ENCODE measurements around the gene ITIH3. TPM values are rescaled to one million over a fixed set of nuclear protein-coding genes. Genes with fewer than 3 reads are reported as not detected.

Gene ITIH3
- polyA plus RNA-seq, 1 donor from 2014 or later, result not detected

DNA sequence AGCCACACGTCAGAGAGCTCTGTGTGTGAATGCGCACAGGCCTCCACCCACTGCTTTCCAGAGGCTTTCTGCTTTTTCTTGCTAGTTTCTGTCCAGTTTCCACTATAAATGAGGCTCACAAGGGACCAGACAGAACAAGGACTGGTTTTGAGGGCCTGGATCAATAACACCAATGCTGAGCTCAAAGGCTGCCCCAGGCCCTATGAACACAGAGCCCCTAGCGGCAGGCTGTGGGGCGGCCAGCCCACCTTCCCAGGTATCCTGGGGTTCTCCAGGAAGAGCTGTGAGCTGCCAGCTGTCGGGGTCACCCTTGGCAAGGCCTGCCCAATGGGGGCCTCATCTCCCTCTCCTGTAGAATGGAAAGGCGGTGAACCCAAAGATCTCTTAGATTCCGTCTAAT is 2.2 kb upstream of the ITIH3 start:
- H2AFZ ChIP-seq (ENCODE audit: low read depth, low read length), result no peak overlapping the region
- H4K20me1 ChIP-seq (ENCODE audit: insufficient read depth), result no peaks in the 10 kb centered on the region
- no peak for TF ChIP-seq EP300 (conservative IDR thresholded peaks at IDR 0.05; ENCODE audit: poor library complexity, severe bottlenecking)
- H3F3A ChIP-seq (ENCODE audit: insufficient read depth, low read length, poor library complexity, severe bottlenecking), result no peaks in the 10 kb centered on the region
- no peaks in the 10 kb centered on the region for H3K27me3 ChIP-seq (ENCODE audit: insufficient read depth, low read depth, low read length)
- H3K79me2 ChIP-seq (replicated peaks; ENCODE audit: insufficient read depth, low read length), result no peaks in the 10 kb centered on the region
- no peak overlapping the region for H3K27ac ChIP-seq (ENCODE audit: low read length)
- no peaks in the 10 kb centered on the region for H3K9me3 ChIP-seq (ENCODE audit: low read length)
- no peak overlapping the region for H3K4me2 ChIP-seq (ENCODE audit: low read length)
- H3K9me2 ChIP-seq (ENCODE audit: insufficient read depth, low read length), result no peaks in the 10 kb centered on the region
- no peaks in the 10 kb centered on the region for H3K36me3 ChIP-seq (ENCODE audit: insufficient read depth, low read length)
- H3K9ac ChIP-seq (ENCODE audit: low read length), result no peak overlapping the region
- no peak overlapping the region for H3K4me3 ChIP-seq (ENCODE audit: low read length)

DNA sequence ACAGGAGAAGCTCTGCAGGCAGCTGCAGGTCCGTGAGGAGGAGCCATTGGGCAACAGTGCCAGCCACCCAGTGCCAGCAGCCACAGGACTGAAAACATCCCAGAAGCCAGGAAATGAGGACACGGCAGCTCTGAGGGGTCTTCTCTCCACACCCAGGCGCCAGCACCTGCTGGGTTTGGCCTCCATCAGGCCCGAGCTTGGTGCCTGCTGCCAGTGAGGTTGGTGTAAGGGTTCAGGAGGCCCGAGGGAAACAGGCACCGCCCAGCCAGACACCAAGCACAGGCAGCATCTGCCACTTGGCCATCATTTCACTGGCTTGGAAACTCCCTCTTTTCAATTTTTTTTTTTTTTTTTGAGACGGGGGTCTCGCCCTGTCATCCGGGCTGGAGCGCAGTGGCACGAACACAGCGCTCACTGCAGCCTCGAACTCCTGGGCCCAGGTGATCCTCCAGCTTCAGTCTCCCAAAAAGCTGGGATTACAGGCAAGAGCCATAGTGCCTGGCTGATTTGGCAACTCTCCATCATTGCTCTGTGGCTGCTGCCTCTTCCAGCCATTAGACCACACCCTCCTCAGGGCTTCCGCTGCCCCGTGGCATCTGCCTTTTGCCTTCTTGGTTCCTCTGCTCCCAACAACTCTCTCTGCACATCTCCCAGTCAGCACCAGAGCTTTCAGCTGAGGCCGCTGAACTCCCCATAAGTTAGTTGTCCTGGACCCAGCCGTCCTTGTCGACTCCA is 1.5 kb upstream of the ITIH3 start:
- Histone ChIP-seq H3K27ac (ENCODE audit: low read length) (no peak overlapping the region), H3K27me3 (ENCODE audit: insufficient read depth, low read depth, low read length) (no peaks in the 10 kb centered on the region), H3K4me3 (ENCODE audit: low read length) (no peak overlapping the region), H2AFZ (ENCODE audit: low read depth, low read length) (no peak overlapping the region), H3F3A (ENCODE audit: insufficient read depth, low read length, poor library complexity, severe bottlenecking) (no peaks in the 10 kb centered on the region), H3K9me3 (ENCODE audit: low read length) (no peaks in the 10 kb centered on the region), H3K9ac (ENCODE audit: low read length) (no peak overlapping the region), H3K36me3 (ENCODE audit: insufficient read depth, low read length) (no peaks in the 10 kb centered on the region), H3K9me2 (ENCODE audit: insufficient read depth, low read length) (no peaks in the 10 kb centered on the region), H3K79me2 (replicated peaks; ENCODE audit: insufficient read depth, low read length) (no peaks in the 10 kb centered on the region), H4K20me1 (ENCODE audit: insufficient read depth) (no peaks in the 10 kb centered on the region), H3K4me2 (ENCODE audit: low read length) (no peak overlapping the region)
- no peak for TF ChIP-seq POLR2AphosphoS5 (IDR thresholded peaks at IDR 0.05)
- TF ChIP-seq MXI1 (conservative IDR thresholded peaks at IDR 0.05; ENCODE audit: poor library complexity, severe bottlenecking), result no peak
- TF ChIP-seq RAD21 (conservative IDR thresholded peaks at IDR 0.05), result no peak
- no peak for TF ChIP-seq EZH2 (IDR thresholded peaks at IDR 0.05; ENCODE audit: borderline replicate concordance, insufficient read depth, low read length, poor library complexity, severe bottlenecking)
- no peak for TF ChIP-seq EP300 (conservative IDR thresholded peaks at IDR 0.05; ENCODE audit: poor library complexity, severe bottlenecking)
- TF ChIP-seq, protein P1, sequence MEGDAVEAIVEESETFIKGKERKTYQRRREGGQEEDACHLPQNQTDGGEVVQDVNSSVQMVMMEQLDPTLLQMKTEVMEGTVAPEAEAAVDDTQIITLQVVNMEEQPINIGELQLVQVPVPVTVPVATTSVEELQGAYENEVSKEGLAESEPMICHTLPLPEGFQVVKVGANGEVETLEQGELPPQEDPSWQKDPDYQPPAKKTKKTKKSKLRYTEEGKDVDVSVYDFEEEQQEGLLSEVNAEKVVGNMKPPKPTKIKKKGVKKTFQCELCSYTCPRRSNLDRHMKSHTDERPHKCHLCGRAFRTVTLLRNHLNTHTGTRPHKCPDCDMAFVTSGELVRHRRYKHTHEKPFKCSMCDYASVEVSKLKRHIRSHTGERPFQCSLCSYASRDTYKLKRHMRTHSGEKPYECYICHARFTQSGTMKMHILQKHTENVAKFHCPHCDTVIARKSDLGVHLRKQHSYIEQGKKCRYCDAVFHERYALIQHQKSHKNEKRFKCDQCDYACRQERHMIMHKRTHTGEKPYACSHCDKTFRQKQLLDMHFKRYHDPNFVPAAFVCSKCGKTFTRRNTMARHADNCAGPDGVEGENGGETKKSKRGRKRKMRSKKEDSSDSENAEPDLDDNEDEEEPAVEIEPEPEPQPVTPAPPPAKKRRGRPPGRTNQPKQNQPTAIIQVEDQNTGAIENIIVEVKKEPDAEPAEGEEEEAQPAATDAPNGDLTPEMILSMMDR (IDR thresholded peaks at IDR 0.05; ENCODE audit: poor library complexity, severe bottlenecking), result no peak
- TF ChIP-seq, protein P2, sequence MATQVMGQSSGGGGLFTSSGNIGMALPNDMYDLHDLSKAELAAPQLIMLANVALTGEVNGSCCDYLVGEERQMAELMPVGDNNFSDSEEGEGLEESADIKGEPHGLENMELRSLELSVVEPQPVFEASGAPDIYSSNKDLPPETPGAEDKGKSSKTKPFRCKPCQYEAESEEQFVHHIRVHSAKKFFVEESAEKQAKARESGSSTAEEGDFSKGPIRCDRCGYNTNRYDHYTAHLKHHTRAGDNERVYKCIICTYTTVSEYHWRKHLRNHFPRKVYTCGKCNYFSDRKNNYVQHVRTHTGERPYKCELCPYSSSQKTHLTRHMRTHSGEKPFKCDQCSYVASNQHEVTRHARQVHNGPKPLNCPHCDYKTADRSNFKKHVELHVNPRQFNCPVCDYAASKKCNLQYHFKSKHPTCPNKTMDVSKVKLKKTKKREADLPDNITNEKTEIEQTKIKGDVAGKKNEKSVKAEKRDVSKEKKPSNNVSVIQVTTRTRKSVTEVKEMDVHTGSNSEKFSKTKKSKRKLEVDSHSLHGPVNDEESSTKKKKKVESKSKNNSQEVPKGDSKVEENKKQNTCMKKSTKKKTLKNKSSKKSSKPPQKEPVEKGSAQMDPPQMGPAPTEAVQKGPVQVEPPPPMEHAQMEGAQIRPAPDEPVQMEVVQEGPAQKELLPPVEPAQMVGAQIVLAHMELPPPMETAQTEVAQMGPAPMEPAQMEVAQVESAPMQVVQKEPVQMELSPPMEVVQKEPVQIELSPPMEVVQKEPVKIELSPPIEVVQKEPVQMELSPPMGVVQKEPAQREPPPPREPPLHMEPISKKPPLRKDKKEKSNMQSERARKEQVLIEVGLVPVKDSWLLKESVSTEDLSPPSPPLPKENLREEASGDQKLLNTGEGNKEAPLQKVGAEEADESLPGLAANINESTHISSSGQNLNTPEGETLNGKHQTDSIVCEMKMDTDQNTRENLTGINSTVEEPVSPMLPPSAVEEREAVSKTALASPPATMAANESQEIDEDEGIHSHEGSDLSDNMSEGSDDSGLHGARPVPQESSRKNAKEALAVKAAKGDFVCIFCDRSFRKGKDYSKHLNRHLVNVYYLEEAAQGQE (IDR thresholded peaks at IDR 0.05; ENCODE audit: borderline replicate concordance), result no peak
- no peak for TF ChIP-seq SMC3 (conservative IDR thresholded peaks at IDR 0.05; ENCODE audit: poor library complexity)
- TF ChIP-seq TAF1 (IDR thresholded peaks at IDR 0.05; ENCODE audit: low read depth), result no peak

Data from neural cell (in vitro differentiated cells).